ENCODE results near the gene CACNG4. TPM values are rescaled to one million over a fixed set of nuclear protein-coding genes. Genes with fewer than 3 reads are reported as not detected.

The CACNG4 gene
- total and polyA plus RNA-seq, 12 donors = 0.11 to 2.4 (median 0.88) TPM; not detected in 4

- intact Hi-C loops (cut with DNase I) = no loop called here
- no peak overlapping the region for H3K4me3 ChIP-seq
- DNase-seq = no peak
- no peaks in the 10 kb centered on the region for H3K27me3 ChIP-seq
- no peak overlapping the region for H3K27ac ChIP-seq
- H3K36me3 ChIP-seq (replicated peaks in 1 of 2) = no peaks in the 10 kb centered on the region
- H3K9me3 ChIP-seq (replicated peaks in 1 of 3) = no peaks in the 10 kb centered on the region
- H3K4me1 ChIP-seq (replicated peaks in 1 of 2) = no peaks in the 10 kb centered on the region
- no peak for TF ChIP-seq CTCF (IDR thresholded peaks at IDR 0.05)
- no peak for TF ChIP-seq POLR2A (IDR thresholded peaks at IDR 0.05)
- WGBS, 4 donors = 81 to 88% (median 82%) methylated on average over 12 of the region's 12 CpGs
Observed at GRCh38 chr17:66985338-66986237, 21.1 kb downstream of the CACNG4 start.

- no peak for DNase-seq
- no peaks in the 10 kb centered on the region for H3K9me3 ChIP-seq (replicated peaks in 1 of 3)
- intact Hi-C loops (cut with DNase I) = no loop called here
- TF ChIP-seq POLR2A (IDR thresholded peaks at IDR 0.05) (no peak), CTCF (IDR thresholded peaks at IDR 0.05) (no peak)
- H3K27ac ChIP-seq = no peak overlapping the region
- H3K4me3 ChIP-seq = no peak overlapping the region
- WGBS, 4 donors = 90 to 95% (median 92%) methylated on average over 4 of the region's 4 CpGs
- no peaks in the 10 kb centered on the region for H3K36me3 ChIP-seq (replicated peaks in 1 of 2)
- no peaks in the 10 kb centered on the region for H3K27me3 ChIP-seq
- H3K4me1 ChIP-seq (replicated peaks in 1 of 2) = no peaks in the 10 kb centered on the region
Observed at GRCh38 chr17:66986659-66987058, 22.2 kb downstream of the CACNG4 start.

- intact Hi-C loops (cut with DNase I) = no loop called here
- H3K27me3 ChIP-seq = no peaks in the 10 kb centered on the region
- no peak overlapping the region for H3K27ac ChIP-seq
- H3K36me3 ChIP-seq (replicated peaks in 1 of 2) = no peaks in the 10 kb centered on the region
- H3K4me1 ChIP-seq (replicated peaks in 1 of 2) = no peaks in the 10 kb centered on the region
- no peak overlapping the region for H3K4me3 ChIP-seq
- TF ChIP-seq CTCF (IDR thresholded peaks at IDR 0.05) (no peak), POLR2A (IDR thresholded peaks at IDR 0.05) (no peak)
- no peaks in the 10 kb centered on the region for H3K9me3 ChIP-seq (replicated peaks in 1 of 3)
- DNase-seq = no peak
- WGBS, 4 donors = 68 to 78% (median 74%) methylated on average over 2 of the region's 2 CpGs
Observed at GRCh38 chr17:66987059-66987616, 22.6 kb downstream of the CACNG4 start.

GRCh38 chr17:66988069-66988798, 23.7 kb downstream of the CACNG4 start:
- no peaks in the 10 kb centered on the region for H3K36me3 ChIP-seq (replicated peaks in 1 of 2)
- no peak for TF ChIP-seq CTCF (IDR thresholded peaks at IDR 0.05)
- no peak for TF ChIP-seq POLR2A (IDR thresholded peaks at IDR 0.05)

More at GRCh38 chr17:66988069-66988798, 23.7 kb downstream of the CACNG4 start:
- intact Hi-C loops (cut with DNase I) = no loop called here
- no peaks in the 10 kb centered on the region for H3K9me3 ChIP-seq (replicated peaks in 1 of 3)
- DNase-seq = peak in 2 of 7 donors; percentile 23 to 83
- no peak overlapping the region for H3K4me3 ChIP-seq
- H3K27ac ChIP-seq = peak overlapping the region in 1 of 5 donors; percentile 47
- WGBS, 4 donors = 60 to 75% (median 69%) methylated on average over 17 to 23 of the region's 23 CpGs
- H3K27me3 ChIP-seq = no peaks in the 10 kb centered on the region
- no peaks in the 10 kb centered on the region for H3K4me1 ChIP-seq (replicated peaks in 1 of 2)
